ENCODE data around the gene ZNF557.
"Not testable (repeated sequence)": the region's sequence is repeated elsewhere in the genome, so short reads cannot be mapped to it uniquely, and the experiment has no call there.

ZNF557 gene

GRCh38 chr19:7069042-7069903 lies at the start of gene ZNF557:
ZNF557 (plus strand) TSS chr19:7069703; CDS start chr19:7075075, 5,372 bp downstream.
- peak; percentile 99 for DNase-seq

- not testable (repeated sequence) for DNase-seq
Measured at GRCh38 chr19:7021331-7021730, 48.2 kb upstream of the ZNF557 start, which contains the start of gene MBD3L2B. MBD3L2B (minus strand) TSS chr19:7021431; CDS start chr19:7021397, 34 bp downstream.

GRCh38 chr19:7028790-7029189 lies 40.7 kb upstream of the ZNF557 start:
- DNase-seq, result not testable (repeated sequence)

GRCh38 chr19:7030278-7030677 lies 39.2 kb upstream of the ZNF557 start, which contains the start of gene MBD3L5:
MBD3L5 (plus strand) TSS chr19:7030578; CDS start chr19:7030612, 34 bp downstream.
- not testable (repeated sequence) for DNase-seq

GRCh38 chr19:7040079-7040478 lies 29.4 kb upstream of the ZNF557 start, which contains the start of gene MBD3L4:
MBD3L4 (minus strand) TSS chr19:7040179; CDS start chr19:7040144, 35 bp downstream.
- not testable (repeated sequence) for DNase-seq

GRCh38 chr19:7041563-7041962 lies 27.9 kb upstream of the ZNF557 start:
- not testable (repeated sequence) for DNase-seq

- not testable (repeated sequence) for DNase-seq
Measured at GRCh38 chr19:7049021-7049420, 20.5 kb upstream of the ZNF557 start, which contains the start of gene MBD3L2. MBD3L2 (plus strand) TSS chr19:7049321; CDS start chr19:7049374, 53 bp downstream.

- DNase-seq, result not testable (repeated sequence)
Measured at GRCh38 chr19:7051421-7051820, 18.1 kb upstream of the ZNF557 start.

- DNase-seq, result not testable (repeated sequence)
Measured at GRCh38 chr19:7052896-7053295, 16.6 kb upstream of the ZNF557 start.

GRCh38 chr19:7054635-7055368 lies 14.7 kb upstream of the ZNF557 start:
- DNase-seq, result not testable (repeated sequence)

- DNase-seq, result not testable (repeated sequence)
Measured at GRCh38 chr19:7055679-7056078, 13.8 kb upstream of the ZNF557 start.

GRCh38 chr19:7056371-7056770 lies 13.1 kb upstream of the ZNF557 start:
- DNase-seq, result not testable (repeated sequence)

- DNase-seq, result not testable (repeated sequence)
Measured at GRCh38 chr19:7058576-7058975, 10.9 kb upstream of the ZNF557 start, which contains the start of gene MBD3L3. MBD3L3 (minus strand) TSS chr19:7058676; CDS start chr19:7058605, 71 bp downstream.

- not testable (repeated sequence) for DNase-seq
Measured at GRCh38 chr19:7059977-7060376, 9.5 kb upstream of the ZNF557 start.

- no peak for DNase-seq
Measured at GRCh38 chr19:7063339-7063738, 6.2 kb upstream of the ZNF557 start.

GRCh38 chr19:7063764-7064418 lies 5.6 kb upstream of the ZNF557 start:
- DNase-seq, result no peak

GRCh38 chr19:7067122-7067521 lies 2.4 kb upstream of the ZNF557 start:
- not testable (repeated sequence) for DNase-seq

GRCh38 chr19:7067716-7068115 lies 1.8 kb upstream of the ZNF557 start:
- no peak for DNase-seq

GRCh38 chr19:7068599-7068998 lies 904 bp upstream of the ZNF557 start:
- no peak for DNase-seq

GRCh38 chr19:7069904-7070226 lies 362 bp downstream of the ZNF557 start:
- DNase-seq, result no peak

- no peak for DNase-seq
Measured at GRCh38 chr19:7072541-7072940, 3.0 kb downstream of the ZNF557 start.

- no peak for DNase-seq
Measured at GRCh38 chr19:7074705-7075282, 5.3 kb downstream of the ZNF557 start.
